Nephron progenitor cell (in vitro differentiated cells): ENCODE results near the gene ADCY7.

Source experiments
- DNase-seq: peaks from one replicate; pipeline ENCODE4 v3.0.0; 2021
- H3K27ac Mint-ChIP-seq: 2 replicates; pipeline ENCODE4 v1.8.0; 2021; ENCODE audit warnings: mild to moderate bottlenecking, moderate library complexity, mixed read lengths
- H3K27me3 Mint-ChIP-seq: 2 replicates; pipeline ENCODE4 v1.8.0; 2021; ENCODE audit warnings: mild to moderate bottlenecking, low read depth, mixed read lengths; ENCODE audit not compliant: poor library complexity
- H3K36me3 Mint-ChIP-seq: 2 replicates; pipeline ENCODE4 v1.8.0; 2021; ENCODE audit warnings: low read depth, mixed read lengths
- H3K4me1 Mint-ChIP-seq: 2 replicates; pipeline ENCODE4 v1.8.0; 2021; ENCODE audit warnings: mixed read lengths
- H3K4me3 Mint-ChIP-seq: 2 replicates; pipeline ENCODE4 v1.8.0; 2021; ENCODE audit warnings: mild to moderate bottlenecking, moderate library complexity, mixed read lengths
- H3K9me3 Mint-ChIP-seq: 2 replicates; pipeline ENCODE4 v1.8.0; 2021; ENCODE audit warnings: mild to moderate bottlenecking, moderate library complexity, mixed read lengths
- CTCF ChIP-seq: fragments of 200-600 bp; sonication (generic); IDR thresholded peaks from 2 replicates; pipeline ENCODE4 v1.5.0; 2021; ENCODE audit warnings: antibody characterized with exemption

Gene ADCY7

GRCh38 chr16:50263060-50263909 is 3.1 kb upstream of the ADCY7 start:
- H3K9me3 Mint-ChIP-seq = no peaks in the 10 kb centered on the region
- peaks cover 66% of the 10 kb centered on the region for H3K4me1 Mint-ChIP-seq
- no peaks in the 10 kb centered on the region for H3K36me3 Mint-ChIP-seq
- DNase-seq = no peak
- H3K27me3 Mint-ChIP-seq = peaks cover 7% of the 10 kb centered on the region
- no peak overlapping the region for H3K4me3 Mint-ChIP-seq
- peak overlapping the region; percentile 83 for H3K27ac Mint-ChIP-seq
- no peak for TF ChIP-seq CTCF

DNA sequence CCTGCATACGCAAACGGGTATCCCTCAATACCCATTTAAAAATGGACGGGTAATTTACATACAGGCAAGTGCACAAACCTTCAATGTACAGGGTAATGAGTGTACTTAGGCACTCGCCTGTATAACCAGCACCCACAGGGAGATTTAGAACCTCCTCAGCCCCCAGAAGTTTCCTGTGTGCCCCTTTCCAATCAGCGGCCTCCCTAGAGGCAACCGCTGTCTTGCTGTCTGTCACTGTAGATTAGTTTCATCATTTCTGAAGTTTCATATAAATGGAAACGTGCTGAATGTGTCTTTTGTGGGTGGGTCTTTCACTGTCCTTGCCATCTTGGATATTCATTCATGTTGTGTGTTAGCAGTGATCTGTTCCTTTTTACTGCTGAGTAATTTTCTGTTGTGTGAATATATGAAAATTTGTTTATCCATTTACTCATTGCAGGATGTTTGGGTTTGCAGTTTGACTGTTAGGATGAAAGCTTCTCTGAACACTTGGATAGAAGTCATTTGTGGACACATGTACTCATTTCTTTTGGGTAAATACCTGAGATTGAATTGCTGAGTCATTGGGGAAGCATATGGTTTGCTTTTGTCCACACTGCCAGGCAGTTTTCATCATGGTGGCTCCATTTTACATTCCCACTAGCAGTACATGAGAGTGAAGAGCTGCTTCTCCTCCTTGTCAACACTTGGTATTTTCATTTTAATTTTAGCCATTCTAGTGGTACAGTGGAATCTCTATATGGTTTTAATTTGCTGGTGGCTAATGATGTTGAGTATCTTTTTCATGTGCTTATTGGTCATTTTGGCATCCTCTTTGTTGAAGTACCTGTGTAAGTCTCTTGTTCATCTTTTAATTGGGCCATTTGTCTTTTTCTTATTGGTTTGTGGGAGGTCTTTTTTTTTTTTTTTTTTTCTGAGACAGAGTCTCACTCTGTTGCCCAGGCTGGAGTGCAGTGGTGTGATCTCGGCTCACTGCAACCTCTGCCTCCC is 2.1 kb upstream of the ADCY7 start:
- DNase-seq = no peak
- no peak for TF ChIP-seq CTCF
- H3K4me1 Mint-ChIP-seq = peaks cover 62% of the 10 kb centered on the region
- H3K9me3 Mint-ChIP-seq = no peaks in the 10 kb centered on the region
- no peaks in the 10 kb centered on the region for H3K36me3 Mint-ChIP-seq
- no peak overlapping the region for H3K27ac Mint-ChIP-seq
- H3K4me3 Mint-ChIP-seq = no peak overlapping the region
- peaks cover 7% of the 10 kb centered on the region for H3K27me3 Mint-ChIP-seq

- peaks cover 4% of the 10 kb centered on the region for H3K27me3 Mint-ChIP-seq
- TF ChIP-seq CTCF = no peak
- H3K9me3 Mint-ChIP-seq = no peaks in the 10 kb centered on the region
- no peaks in the 10 kb centered on the region for H3K36me3 Mint-ChIP-seq
- no peak overlapping the region for H3K4me3 Mint-ChIP-seq
- peaks cover 51% of the 10 kb centered on the region for H3K4me1 Mint-ChIP-seq
- H3K27ac Mint-ChIP-seq = peak overlapping the region; percentile 17
- DNase-seq = no peak
Measured at GRCh38 chr16:50265260-50265659, 1.1 kb upstream of the ADCY7 start.

DNA sequence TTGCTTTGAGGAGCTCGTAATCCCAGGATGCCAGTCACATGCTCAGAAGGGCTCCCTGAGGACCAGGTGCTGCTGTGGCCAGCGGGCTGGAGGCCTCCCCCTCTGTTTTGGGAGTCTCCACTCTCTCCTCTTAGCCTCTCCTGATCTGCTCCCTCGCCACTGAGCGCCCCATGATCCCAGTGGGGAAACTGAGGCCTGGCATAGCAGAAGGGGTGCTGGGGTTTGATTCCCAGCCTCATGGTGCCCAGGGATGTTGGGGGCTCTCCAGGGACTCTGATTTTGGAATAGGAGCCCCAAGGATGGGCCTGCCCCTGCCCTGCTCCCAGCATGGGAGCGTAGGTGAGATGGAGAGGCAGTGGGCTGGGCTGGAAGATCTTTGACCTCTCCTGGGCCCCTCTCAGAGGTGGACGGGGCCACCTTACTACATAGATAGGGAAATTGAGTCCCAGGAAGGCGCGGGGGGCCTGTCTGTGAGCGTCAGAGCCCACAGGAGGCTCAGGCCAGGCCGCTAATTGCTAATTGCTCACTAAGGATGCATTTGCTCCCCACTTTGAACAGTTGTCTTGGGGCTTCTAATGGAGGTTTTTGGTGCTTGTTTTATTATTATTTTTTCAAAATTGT is 525 bp upstream of the ADCY7 start:
- no peak for DNase-seq
- H3K4me1 Mint-ChIP-seq = peaks cover 47% of the 10 kb centered on the region
- H3K27me3 Mint-ChIP-seq = peaks cover 4% of the 10 kb centered on the region
- TF ChIP-seq CTCF = no peak
- H3K9me3 Mint-ChIP-seq = no peaks in the 10 kb centered on the region
- peak overlapping the region; percentile 17 for H3K27ac Mint-ChIP-seq
- H3K36me3 Mint-ChIP-seq = no peaks in the 10 kb centered on the region
- no peak overlapping the region for H3K4me3 Mint-ChIP-seq

DNA sequence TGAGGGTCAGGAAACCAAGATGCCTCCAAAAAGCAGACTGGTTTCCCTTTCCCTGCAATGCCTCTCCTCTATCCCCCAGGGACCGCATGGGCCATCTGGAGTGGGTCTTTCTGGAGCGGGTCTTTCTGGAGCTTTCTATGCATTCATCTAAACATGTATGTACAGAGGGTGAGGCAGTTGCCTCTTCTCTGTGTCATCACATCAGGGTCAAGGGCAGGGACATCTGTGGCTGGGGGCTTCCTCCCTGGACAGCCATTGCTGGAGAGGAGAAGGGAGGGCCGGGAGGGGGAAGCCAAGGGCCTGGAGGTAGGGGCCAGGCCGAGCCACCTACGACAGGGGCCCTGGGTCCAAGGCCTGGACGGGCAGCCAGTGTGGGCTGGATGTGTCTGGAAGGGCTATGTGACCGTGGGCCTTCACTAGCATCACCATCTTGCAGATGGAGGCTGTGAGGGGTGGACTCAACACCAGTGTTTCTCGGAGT is 840 bp downstream of the ADCY7 start:
- Mint-ChIP-seq H3K27me3 (peaks cover 3% of the 10 kb centered on the region), H3K4me3 (peak overlapping the region; percentile 42), H3K9me3 (no peaks in the 10 kb centered on the region), H3K36me3 (no peaks in the 10 kb centered on the region), H3K27ac (no peak overlapping the region), H3K4me1 (peaks cover 47% of the 10 kb centered on the region)
- TF ChIP-seq CTCF = no peak
- DNase-seq = no peak
